Amygdala (tissue), 56 donors: ENCODE results near the gene ZCCHC4.
"Not testable (repeated sequence)": the region's sequence is repeated elsewhere in the genome, so short reads cannot be mapped to it uniquely, and the experiment has no call there.

Source experiments
- DNase-seq, 56 donors: peaks; one replicate each; lab custom pipeline; 2025; lab: John Stamatoyannopoulos, UW

The ZCCHC4 gene

GRCh38 chr4:25320336-25320735 lies 7.8 kb downstream of the ZCCHC4 start:
- no peak for DNase-seq

GRCh38 chr4:25320773-25321172 lies 8.2 kb downstream of the ZCCHC4 start:
- DNase-seq: no peak

GRCh38 chr4:25321703-25322102 lies 9.1 kb downstream of the ZCCHC4 start:
- DNase-seq: no peak

- not testable (repeated sequence) for DNase-seq
These were observed 15.9 kb downstream of the ZCCHC4 start for GRCh38 chr4:25328463-25328862.

GRCh38 chr4:25330335-25330734 lies 17.8 kb downstream of the ZCCHC4 start:
- no peak for DNase-seq

GRCh38 chr4:25330905-25331808 lies 18.6 kb downstream of the ZCCHC4 start:
- peak in 3 of 56 donors; percentile 2 to 3 (median 2) for DNase-seq

GRCh38 chr4:25343671-25344070 lies 31.1 kb downstream of the ZCCHC4 start:
- no peak for DNase-seq

GRCh38 chr4:25345744-25346143 lies 33.2 kb downstream of the ZCCHC4 start:
- no peak for DNase-seq

- no peak for DNase-seq
These were observed 34.3 kb downstream of the ZCCHC4 start for GRCh38 chr4:25346913-25347312.

GRCh38 chr4:25347473-25347872 lies 34.9 kb downstream of the ZCCHC4 start:
- DNase-seq: no peak

- no peak for DNase-seq
These were observed 35.4 kb downstream of the ZCCHC4 start for GRCh38 chr4:25347971-25348370.

GRCh38 chr4:25350561-25350960 lies 38.0 kb downstream of the ZCCHC4 start:
- no peak for DNase-seq

- no peak for DNase-seq
These were observed 39.3 kb downstream of the ZCCHC4 start for GRCh38 chr4:25351777-25352416.

GRCh38 chr4:25356068-25356467 lies 43.5 kb downstream of the ZCCHC4 start:
- DNase-seq: no peak

- no peak for DNase-seq
These were observed 46.1 kb downstream of the ZCCHC4 start for GRCh38 chr4:25358515-25359275.

GRCh38 chr4:25361253-25361652 lies 48.7 kb downstream of the ZCCHC4 start:
- DNase-seq: no peak

GRCh38 chr4:25367004-25367621 lies 54.5 kb downstream of the ZCCHC4 start:
- no peak for DNase-seq

GRCh38 chr4:25367877-25368276 lies 55.3 kb downstream of the ZCCHC4 start:
- no peak for DNase-seq

- no peak for DNase-seq
These were observed 55.7 kb downstream of the ZCCHC4 start for GRCh38 chr4:25368315-25368714.

- no peak for DNase-seq
These were observed 57.7 kb downstream of the ZCCHC4 start for GRCh38 chr4:25370242-25370641.

GRCh38 chr4:25372549-25372948 lies 60.0 kb downstream of the ZCCHC4 start:
- DNase-seq: not testable (repeated sequence)
